Measurements from ENCODE around the gene FNDC3B.
A peak's percentile ranks its signal among the peaks of the same experiment; 100 is the strongest.

Gene FNDC3B

DNA sequence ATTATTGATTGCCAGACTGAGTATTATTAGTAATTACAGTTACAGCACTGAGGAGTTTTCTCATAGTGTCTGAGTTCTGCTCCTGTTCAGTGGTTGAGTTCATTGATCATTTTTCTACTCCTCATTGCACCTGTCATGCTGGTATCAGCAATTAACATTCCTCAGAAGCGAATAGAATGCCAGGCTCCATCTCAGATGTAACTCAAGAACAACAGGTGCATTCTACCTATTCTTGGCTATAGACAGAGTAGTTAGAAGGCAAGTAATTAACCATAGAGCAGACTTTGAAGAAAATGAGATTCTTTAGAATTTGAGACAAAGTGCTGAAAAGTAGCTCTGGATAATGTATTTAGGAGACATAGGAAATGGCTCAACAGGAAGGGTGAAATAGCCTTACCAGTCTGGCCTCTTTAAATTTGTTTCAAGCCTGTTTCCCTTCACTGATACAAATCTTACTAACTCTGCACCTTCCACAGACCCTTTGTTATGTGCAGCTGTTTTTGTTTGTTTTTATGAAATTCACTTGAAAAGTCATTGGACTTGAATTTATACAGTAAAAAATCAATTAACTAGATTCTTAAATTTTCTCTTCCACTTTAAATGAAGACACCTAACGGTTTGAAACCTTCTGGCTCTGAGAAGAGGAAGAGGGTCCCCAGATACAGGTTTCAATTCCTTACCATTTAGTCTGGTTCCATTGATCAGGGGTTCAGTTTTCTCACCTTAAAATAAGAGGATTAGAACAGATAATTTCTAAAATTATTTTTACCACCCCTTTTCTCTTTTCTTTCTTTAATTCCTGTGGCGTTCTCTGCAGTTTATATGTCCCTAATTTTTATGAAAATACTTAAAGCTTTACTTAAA lies 109.6 kb downstream of the FNDC3B start:
- DNase-seq: no peak

DNA sequence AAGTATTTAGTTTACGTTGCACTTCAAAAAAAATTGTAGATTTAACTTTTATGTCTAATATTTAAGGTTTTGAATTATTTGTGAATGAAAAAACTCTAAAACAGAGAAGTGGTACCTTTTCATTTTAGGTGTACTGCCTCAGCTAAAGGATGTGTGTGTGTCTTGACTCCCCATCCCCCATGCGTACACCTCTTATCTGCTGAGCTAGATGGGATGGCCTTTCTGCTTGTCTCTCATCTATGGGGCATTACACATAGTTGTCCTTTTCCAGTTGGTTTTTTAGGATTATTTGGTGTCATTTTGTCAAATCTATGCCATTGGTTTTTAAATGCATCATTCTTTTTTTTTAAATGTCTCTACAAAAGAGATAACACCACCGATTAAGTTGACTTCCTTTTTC lies 110.9 kb downstream of the FNDC3B start:
- DNase-seq: no peak

DNA sequence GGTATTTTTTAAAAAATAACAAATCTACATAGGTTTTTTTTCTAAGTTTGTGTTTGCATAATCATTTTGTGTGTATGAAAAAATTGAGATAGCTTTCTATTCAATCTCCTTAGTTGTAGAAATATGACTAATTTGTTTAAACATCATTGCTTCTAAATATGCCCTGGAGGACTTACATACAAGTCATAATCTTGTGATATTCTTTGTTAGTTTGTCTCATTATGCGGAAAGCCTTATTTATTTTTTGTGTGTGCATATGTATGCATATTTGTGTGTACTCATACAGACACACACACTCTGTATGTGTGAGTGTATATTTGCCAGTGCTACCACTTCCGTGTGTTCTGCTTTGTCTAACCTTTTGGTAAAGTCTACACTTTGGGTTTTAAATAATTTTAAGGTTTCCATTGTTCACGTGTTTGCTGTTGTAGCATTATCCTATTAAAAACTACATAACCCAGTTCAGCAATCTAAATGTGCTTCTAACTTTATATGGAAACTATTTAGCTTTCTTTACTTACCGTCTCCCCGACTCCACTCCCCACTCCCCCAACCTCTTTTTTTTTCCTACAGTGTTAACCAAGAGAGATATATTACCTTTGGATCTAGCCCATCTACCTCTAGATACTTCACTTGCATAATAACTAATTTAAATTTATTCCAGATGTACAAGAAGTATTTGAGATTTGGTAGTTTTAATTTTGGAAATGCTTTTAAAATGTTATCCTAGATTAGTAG lies 111.7 kb downstream of the FNDC3B start:
- no peak for DNase-seq

DNA sequence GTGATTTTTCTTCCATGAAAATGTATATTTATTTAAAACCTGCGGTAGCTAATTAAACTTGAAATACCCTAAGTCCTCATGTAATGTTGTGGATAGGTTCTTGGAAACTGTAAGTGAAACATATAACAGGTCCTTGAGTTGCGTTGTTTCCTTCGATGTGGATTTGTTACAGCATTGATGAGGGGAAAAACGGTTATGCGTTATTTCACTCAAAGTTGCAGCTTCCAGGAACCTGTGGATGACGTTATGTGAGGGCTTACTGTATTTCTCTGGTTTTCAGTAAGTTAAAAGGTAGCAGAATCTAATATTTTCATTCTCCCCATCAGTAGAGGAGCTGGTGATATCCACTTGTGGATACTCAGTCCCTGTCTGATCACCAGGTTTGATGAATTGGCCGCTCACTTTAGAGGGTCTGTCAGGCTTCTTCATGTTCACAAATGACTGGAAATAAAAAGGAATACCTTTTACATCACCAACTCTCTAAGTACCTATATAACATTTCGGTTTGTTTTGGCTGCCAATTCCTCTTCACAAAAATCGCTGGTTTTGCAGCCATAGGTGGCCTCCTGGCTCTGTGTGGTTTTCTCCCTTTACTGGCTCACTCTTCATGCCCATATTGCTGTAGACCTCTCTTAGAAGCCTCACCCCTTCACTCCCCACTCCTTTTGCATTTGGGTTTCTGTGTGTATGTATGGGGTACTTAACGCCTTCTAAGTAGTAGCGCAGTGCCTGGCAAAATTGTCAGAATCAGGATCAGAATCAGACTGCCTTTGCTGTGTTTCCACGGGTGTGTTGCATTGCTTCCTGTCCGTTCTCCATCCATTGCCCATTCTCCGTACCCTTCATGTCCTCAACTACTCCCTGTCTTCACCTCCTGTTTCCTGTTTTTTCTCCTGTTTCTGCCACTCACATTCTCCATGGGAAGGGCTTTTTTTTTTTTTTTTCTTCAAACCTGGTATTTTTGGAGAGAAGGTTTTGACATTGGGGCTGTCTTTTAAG lies 112.6 kb downstream of the FNDC3B start:
- DNase-seq: no peak

DNA sequence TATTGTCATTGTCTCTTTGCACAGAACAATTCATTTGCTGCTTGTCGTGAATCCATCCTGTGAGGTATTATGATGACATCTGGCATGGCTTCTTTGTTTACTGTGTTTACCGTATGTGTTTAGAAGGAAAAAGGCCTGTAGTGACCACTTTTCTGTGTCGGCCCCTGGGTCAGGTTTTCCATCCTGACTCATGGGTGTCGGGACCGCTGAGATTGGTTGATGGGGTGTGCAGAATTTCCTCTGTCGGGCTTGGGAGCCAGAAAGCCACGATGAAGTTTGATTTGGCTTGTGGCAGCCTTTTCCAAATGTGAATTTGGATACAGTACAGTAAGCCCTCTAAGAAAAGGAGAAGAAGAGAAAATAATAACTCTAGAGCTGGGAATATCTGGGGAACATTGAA lies 113.5 kb downstream of the FNDC3B start:
- no peak for DNase-seq

DNA sequence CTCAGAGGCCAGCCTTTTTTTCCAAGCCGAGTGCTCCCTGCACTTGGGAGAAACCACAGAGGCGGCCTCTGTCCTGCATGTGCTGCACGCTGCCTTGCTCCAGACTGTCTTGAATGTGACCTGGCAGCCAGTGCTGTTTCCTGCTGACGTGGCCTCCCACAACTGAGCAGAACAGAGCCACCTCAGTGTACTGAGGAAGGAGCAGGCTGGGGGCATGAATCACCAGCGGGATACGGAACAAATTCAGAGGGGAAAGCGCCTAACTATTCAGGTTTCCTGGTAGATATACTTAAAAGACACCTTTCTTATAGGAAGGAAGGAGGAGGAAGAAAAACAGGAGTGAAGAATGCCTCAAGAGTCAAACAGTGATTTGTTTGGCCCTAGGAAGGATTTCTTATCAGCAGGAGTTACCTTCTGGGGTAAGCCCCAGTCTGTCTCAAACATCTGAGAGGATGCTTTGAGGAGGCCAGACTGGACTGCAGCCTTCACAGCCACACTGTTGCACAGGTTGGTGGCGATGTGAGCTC lies 114.0 kb downstream of the FNDC3B start:
- DNase-seq: peak in 41 of 51 donors; percentile 7 to 86 (median 58)

DNA sequence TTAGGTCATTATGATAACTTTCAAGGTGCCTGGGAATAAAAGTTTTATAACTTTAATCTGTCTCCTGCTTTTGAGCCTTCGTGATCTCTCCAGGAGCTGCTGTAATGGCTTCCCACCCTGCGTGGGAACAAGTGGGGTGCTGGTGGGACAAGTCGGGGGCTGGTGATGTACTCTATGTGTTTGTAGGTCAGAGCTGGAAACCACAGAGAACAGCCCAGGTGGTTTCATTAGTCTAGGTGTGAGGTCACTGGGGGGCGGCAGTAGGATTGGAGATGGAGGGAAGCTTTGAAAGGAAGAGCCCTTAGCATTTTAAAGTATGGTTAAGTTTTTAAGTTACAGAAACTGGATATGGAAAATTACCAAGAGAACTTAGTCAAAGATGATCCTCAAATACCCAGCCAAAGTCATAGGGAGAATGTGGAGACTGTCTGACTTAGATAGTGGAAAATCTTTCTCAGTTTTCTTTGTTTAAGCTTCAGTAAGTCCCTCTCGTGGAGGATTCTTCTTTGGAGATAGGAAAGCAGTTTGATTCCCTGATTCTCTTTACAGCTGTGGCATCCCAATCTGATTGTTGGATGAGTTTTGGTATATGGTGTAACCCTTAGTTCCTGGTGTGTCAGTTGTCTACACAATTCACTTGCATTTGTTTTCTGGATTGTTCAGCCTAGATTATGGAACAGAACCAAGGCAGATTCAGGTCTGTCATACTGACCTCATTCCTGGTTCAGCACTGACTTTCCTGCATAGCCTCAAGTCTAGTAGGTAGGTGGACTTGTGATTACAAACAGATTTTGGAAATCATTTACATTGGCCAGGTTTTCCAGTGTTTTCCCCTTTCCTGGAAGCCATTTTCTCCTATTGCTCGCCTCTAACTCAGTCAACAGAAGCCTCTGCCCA lies 115.6 kb downstream of the FNDC3B start:
- DNase-seq: no peak

DNA sequence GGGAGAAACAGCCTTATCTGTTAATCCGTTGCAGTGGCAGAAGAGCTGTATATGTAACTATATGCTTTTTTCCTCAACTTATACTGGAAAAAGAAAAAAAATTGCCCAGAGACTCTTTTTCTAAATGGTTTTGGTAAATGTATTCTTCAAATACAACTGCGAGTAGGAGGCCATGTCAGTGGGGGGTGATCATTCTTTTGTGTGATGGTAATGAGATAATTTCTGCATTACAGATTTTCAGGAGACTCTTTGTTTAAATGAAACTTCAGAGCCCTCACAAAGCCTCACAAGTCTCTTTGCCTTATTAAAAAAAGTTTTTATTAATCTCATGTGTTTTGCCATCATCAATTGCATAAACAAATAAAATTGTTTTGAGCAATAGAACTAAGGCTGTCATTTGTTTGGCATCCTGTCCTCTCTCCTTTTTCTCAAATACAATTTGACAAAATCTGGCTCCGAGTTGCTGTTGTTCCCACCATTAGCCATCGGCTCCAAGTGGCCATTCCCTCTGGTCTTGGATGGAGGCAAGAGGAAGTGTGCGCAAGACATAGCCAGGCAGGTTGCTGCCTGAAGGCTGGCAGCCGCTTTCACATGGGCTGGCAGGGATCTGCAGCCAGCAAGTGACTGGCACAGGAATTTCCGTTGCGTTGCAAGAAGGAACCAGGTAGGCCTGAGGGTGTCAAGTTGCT lies 116.7 kb downstream of the FNDC3B start:
- DNase-seq: peak in 2 of 51 donors; percentile 10 to 22

DNA sequence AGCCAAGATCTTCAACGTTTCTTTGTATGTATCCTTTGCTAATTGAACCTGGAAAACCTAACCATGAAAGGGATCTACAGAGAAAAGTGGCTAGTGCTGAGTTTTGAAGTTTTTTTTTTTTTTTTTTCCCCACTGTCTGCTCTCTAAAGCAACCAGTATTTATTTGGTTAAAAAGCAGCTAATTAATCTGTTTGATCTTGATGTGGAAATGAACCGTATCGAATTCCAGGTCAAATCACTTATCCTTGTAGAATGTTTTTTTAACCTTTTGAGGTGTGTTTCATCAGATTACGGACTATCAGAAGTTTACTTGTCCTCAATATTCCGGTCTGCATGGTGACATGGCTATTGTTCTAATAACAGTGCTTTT lies 117.2 kb downstream of the FNDC3B start:
- DNase-seq: no peak

DNA sequence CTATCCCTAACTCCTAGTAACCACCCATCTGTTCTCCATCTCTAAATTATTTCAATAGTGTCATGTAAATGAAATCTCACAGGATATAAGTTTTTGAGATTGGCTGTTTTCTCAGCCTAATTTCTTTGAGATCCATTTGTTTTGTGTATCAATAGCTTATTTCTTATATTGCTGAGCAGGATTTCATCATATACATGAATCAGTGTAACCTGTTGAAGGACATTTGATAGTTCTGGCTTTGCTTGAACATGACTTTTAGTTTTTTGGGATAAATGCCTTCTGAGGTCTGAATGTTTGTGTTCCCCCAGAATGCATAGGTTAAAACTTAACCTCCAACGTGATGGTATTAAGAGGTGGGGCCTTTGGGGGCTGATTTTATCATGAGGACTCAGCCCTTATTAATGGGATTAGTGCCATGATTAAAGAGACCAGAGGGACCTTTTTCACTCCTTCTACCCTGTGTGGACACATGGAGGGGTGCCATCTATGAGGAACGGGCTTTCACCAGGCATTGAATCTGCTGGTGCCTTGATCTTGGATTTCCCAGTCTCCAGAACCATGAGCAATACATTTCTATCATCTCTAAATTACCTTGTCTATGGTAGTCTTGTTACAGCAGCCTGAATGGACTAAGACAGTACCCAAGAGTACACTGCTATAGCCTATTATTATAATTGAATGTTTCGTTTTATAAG lies 118.3 kb downstream of the FNDC3B start:
- DNase-seq: no peak

DNA sequence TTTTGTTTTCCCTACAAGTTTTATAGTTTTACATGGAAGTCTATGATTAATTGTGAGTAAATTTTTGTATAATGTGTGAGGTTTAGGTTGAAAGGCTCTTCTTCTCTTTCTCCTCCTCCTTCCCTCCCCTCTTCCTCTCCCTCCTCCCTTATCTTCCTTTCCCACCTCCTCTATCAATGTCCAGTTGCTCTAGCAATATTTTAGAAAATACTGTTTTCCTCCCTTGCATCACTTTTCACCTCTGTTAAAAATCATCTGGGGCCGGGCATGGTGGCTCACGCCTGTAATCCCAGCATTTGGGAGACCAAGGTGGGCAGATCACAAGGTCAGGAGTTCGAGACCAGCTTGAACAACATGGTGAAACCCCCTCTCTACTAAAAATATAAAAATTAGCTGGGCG lies 119.4 kb downstream of the FNDC3B start:
- DNase-seq: no peak

DNA sequence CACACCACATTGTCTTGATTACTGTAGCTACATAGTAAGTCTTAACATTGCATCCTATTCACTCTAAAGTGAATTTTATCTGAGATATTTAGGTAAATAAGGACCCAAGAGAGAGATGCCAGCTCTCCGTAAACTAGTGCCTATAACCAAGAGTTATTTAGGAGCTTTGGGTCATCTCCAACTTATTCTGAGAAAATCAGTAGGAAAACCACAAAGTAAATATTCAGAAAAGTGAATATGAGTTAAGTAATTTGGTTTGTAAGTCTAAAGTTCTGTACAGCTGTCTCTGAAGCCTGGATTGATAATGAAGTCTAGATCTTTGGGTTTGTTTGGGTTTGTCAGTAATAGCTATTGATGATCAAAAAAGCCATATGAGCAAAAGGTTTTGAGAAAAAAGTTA lies 120.0 kb downstream of the FNDC3B start:
- DNase-seq: no peak

DNA sequence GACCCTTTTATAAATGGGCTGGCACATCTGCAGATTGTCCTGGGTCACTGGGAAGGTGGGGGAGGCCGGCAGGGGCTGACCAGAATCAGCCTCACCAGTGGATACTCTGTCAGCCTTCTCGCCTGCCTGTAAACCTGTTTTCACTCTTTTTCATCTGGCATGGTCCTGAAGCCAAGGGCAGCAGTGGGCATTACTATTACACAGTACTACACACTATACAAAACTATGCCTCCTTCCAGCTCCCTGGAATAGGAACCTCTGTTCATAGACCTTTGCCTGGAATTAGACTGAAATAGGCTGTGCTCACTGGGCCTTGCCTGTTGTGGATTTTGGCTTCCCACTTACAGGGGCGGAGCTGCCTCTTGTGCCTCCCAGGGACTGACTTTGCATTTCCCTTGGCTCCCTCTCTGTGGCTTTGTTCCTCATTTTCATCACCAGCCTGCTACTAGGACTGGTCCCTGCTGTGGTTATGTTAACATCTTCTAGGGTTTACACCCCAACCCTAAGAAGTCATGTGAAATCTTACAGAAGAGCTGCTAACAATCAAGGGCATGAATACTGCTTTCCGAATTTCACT lies 120.7 kb downstream of the FNDC3B start:
- peak in 3 of 51 donors; percentile 6 to 28 (median 19) for DNase-seq

DNA sequence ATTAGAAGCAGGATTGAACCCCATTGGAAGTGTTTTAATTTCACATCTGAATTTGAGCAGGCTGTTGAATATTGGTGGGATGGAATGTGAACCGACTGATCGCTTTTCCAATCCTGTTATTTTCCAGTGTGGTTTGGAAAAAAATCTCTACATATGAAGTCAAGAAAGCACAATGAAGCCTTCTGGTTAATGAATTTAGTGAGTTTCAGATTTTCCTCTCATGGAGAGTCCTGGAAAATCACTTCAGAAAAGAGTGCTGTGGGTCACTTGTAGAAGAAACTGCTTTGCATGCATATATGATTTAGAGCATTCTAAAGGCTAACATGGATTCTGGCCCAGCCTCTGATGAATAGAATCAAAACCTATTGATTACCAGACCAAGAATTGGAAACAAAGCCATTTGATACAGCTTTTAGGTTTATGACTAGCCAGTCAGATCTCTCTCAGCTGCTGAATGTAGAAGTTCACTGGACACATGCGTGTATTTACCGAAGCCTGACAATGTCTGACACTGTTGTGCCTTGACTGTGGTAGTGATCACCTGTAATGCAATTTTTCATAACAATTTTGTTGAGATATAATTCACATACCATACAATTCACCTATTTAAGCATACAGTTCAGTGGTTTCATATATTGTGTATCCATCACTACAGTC lies 121.9 kb downstream of the FNDC3B start:
- DNase-seq: no peak

DNA sequence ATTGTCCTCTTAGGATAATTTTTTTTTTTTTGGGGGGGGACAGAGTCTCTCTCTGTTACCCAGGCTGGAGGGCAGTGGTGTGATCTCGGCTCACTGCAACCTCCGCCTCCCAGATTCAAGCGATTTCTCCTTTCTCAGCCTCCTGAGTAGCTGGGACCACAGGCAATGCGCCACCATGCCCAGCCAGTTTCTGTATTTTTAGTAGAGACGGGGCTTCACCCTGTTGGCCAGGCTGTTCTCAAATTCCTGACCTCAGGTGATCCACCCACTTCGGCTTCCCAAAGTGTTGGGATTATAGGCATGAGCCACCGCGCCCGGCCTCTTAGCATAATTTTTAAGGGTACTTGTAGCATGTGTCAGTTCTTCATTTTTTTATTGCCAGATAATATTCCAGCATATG lies 122.6 kb downstream of the FNDC3B start:
- DNase-seq: no peak

DNA sequence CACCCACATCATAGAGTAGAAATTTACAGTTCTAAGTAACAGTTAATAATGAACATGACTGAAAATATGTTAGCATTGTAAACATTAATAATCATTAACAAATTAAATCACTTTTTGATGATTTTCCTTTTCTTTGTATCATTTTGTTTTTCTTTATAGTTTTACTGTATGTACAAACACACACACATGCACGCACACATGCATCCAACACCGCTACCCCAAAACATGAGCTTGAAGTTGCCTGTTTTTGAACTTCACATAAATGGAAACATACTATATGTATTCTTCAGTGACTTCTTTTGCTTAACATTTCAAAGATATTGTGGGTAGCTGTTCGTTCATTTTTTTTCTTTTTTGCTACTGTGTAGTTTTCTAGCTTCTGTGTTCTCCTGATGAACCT lies 123.9 kb downstream of the FNDC3B start:
- DNase-seq: no peak

DNA sequence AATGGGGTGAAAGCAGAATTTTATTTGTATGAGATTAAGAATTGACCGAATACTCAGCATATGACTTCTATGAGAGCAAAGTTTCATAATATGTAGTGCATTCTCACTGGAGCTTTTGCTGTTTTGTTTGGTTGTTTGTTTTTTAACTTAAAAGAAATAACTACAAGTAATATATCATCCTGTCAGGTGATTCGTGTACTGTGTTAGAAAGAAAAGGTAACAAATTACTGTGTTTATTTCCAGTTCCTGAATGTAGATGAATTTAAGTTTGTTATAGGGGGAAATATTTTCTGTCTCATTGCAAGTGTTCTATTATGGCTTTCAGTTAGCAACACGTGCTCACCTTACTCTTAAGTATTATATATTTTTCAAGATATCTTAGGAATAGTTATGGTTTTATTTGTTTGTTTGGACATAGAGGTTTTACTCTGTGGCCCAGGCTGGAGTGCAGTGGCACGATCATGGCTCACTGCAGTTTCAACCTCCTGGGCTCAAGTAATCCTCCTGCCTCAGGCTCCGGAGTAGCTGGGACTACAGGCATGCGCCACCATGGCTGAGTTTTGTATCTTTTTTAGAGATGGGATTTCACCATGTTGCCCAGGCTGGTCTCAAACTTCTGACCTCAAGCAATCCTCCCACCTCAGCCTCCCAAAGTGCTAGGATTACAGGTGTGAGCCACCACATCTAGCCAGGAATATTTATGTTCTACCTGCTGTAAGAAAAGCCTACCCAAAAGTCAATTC lies 125.4 kb downstream of the FNDC3B start:
- no peak for DNase-seq
